Mammary epithelial cell (primary cell): ENCODE results near the gene LYRM4.

Experiments
- CTCF ChIP-seq, 2 donors: IDR thresholded peaks in 1 of 2; conservative IDR thresholded peaks in 1 of 2; 2 replicates each; pipeline ENCODE4 v1.5.1; 2011 to 2012; ENCODE audit warnings: inconsistent platforms in 2 of 2, low read length in 2 of 2, mild to moderate bottlenecking in 2 of 2, control low read depth in 1 of 2, low read depth in 1 of 2; ENCODE audit not compliant: insufficient read depth in 1 of 2; ENCODE audit errors: extremely low read depth in 1 of 2
- EZH2 ChIP-seq: IDR thresholded peaks from 2 replicates; pipeline ENCODE4 v1.6.1; 2012; ENCODE audit warnings: low read length, inconsistent platforms, borderline replicate concordance

GRCh38 chr6:5308066-5308465 lies 47.3 kb upstream of the LYRM4 start:
- TF ChIP-seq CTCF (conservative IDR thresholded peaks at IDR 0.05 in 1 of 2, IDR thresholded peaks at IDR 0.05 in 1 of 2; ENCODE audit: extremely low read depth in 1 of 2, insufficient read depth in 1 of 2, low read depth in 1 of 2, low read length in 2 of 2) (no peak), EZH2 (no peak)
